ENCODE results near the gene MTCL1. TPM values are rescaled to one million over a fixed set of nuclear protein-coding genes. Genes with fewer than 3 reads are reported as not detected.

MTCL1 gene
- total and polyA plus RNA-seq, 2 of the 8 experiments (the other 6 are each of a cell fraction or from before 2014, with no cell fraction given), result 16.6 to 60.8 TPM

DNA sequence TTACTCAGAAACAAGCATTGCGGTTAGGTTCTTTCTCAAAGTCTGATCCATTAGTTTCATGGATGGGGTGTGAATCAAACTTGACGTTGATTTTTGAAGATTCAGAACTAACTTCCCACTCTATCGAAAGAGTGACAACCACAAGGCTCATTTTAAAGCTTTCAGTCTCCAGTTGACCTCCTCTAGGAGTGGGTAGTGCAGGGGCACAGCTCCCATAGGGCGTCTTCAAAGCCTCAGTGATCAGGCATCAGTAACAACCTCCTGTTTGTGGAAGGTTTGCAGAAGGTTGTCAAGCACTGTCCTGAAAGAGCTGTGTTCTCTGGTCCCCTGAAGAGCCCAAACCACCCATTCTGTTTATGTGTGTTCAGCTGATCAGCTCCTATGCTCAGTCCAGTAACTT is 10.2 kb downstream of the MTCL1 start (continued):
- TF ChIP-seq RFX5 (IDR thresholded peaks at IDR 0.05; ENCODE audit: borderline replicate concordance, low read depth, low read length) (no peak), MAFK (IDR thresholded peaks at IDR 0.05; ENCODE audit: low read depth, low read length) (no peak), POLR2A (IDR thresholded peaks at IDR 0.05; ENCODE audit: control extremely low read depth in 1 of 2, low read depth in 2 of 2, low read length in 2 of 2) (no peak), YY1 (IDR thresholded peaks at IDR 0.05; ENCODE audit: low read depth, low read length) (no peak), JUN (IDR thresholded peaks at IDR 0.05; ENCODE audit: low read depth, low read length) (no peak), RXRA (IDR thresholded peaks at IDR 0.05; ENCODE audit: insufficient read depth, low read depth, low read length) (no peak), FOSL1 (IDR thresholded peaks at IDR 0.05; ENCODE audit: insufficient read depth, low read depth, low read length) (no peak)
- TF ChIP-seq, protein P1, sequence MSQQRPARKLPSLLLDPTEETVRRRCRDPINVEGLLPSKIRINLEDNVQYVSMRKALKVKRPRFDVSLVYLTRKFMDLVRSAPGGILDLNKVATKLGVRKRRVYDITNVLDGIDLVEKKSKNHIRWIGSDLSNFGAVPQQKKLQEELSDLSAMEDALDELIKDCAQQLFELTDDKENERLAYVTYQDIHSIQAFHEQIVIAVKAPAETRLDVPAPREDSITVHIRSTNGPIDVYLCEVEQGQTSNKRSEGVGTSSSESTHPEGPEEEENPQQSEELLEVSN (IDR thresholded peaks at IDR 0.05), result no peak
